Right atrium auricular region (tissue), 2 donors: ENCODE measurements around the gene BAG5. TPM values are rescaled to one million over a fixed set of nuclear protein-coding genes. Genes with fewer than 3 reads are reported as not detected.

Experiments
- DNase-seq: peaks from one replicate; pipeline ENCODE4 v3.0.0-alpha.2; 2019; ENCODE audit warnings: low spot score
- H3K27ac ChIP-seq, 2 donors: fragments of 200-600 bp; sonication (generic); 1 replicate in 1 of 2; 2 replicates in 1 of 2; pipeline ENCODE4 v1.5.1; 2016 to 2019
- H3K27me3 ChIP-seq, 2 donors: fragments of 200-600 bp; sonication (generic); one replicate each; pipeline versions ENCODE4 v1.5.1 to v1.6.0; 2017 to 2019
- H3K36me3 ChIP-seq: fragments of 200-600 bp; sonication (generic); one replicate; pipeline ENCODE4 v1.5.1; 2016
- H3K4me1 ChIP-seq, 2 donors: fragments of 200-600 bp; sonication (generic); one replicate each; pipeline versions ENCODE4 v1.5.1 to v1.6.0; 2017 to 2019
- H3K4me3 ChIP-seq, 2 donors: fragments of 200-600 bp; sonication (generic); 1 replicate in 1 of 2; 2 replicates in 1 of 2; pipeline ENCODE4 v1.5.1; 2017 to 2019; ENCODE audit warnings: mild to moderate bottlenecking in 1 of 2, moderate library complexity in 1 of 2
- H3K9me3 ChIP-seq, 2 donors: fragments of 200-600 bp; sonication (generic); one replicate each; pipeline ENCODE4 v1.5.1; 2019
- CTCF ChIP-seq, 2 donors: fragments of 200-600 bp; sonication (generic); IDR thresholded peaks; one replicate each; pipeline ENCODE4 v1.5.1; 2019; ENCODE audit warnings: antibody characterized with exemption in 2 of 2
- total RNA-seq, 2 donors: library from RNA; depleted of rRNA; stranded (reverse); fragments of >200 nt; gene quantifications; one replicate each; pipeline ENCODE4 v1.1.0, GENCODE V29; 2016

Gene BAG5
- total RNA-seq, 2 donors from 2014 or later, result 16.1 to 17.7 TPM

DNA sequence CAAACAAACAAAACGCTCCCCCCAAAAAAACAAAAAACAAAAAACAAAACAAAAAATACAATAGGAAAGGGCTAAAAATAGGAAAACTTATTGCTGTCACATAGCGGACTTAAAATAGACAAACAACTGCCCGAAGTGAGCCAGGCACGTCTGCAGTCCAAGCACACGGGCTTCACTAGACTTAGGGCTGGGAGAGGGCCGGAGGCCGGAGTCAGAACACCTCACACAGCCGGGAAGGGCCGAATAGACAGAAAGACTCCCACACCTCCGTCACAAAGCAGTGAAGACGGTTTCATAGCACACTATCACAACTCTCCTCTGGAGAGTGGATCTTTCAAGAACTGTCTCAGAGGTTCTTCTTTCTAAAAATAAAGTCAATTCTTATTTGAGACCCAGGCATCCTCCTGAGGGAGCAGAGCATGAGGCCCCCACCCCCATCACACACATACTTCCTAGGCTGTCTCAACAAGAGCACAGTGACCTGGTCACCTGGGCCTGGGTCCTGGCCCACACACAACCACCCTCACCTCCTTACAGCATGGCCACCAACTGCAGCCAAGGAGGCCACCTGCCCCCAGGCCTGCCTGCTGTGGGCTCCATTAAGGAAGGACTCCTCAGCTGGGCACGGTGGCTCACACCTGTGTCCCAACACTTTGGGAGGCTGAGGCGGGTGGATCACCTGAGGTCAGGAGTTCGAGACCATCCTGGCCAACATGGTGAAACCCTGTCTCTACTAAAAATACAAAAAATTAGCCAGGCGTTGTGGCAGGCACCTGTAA, 6.7 kb downstream of the BAG5 start:
- no peak overlapping the region for H3K4me3 ChIP-seq
- no peaks in the 10 kb centered on the region for H3K9me3 ChIP-seq
- peaks cover 14% of the 10 kb centered on the region for H3K36me3 ChIP-seq
- H3K4me1 ChIP-seq, result peaks cover 0 to 75% of the 10 kb centered on the region in 2 donors
- no peak for DNase-seq
- H3K27ac ChIP-seq, result peak overlapping the region; percentile 90 to 98
- TF ChIP-seq CTCF (IDR thresholded peaks at IDR 0.05), result no peak
- no peaks in the 10 kb centered on the region for H3K27me3 ChIP-seq

- no peaks in the 10 kb centered on the region for H3K36me3 ChIP-seq
- TF ChIP-seq CTCF (IDR thresholded peaks at IDR 0.05), result no peak
- H3K27ac ChIP-seq, result peak overlapping the region; percentile 90 to 98
- peak overlapping the region in 1 of 2 donors; percentile 14 for H3K4me3 ChIP-seq
- DNase-seq, result no peak
- H3K9me3 ChIP-seq, result no peaks in the 10 kb centered on the region
- H3K4me1 ChIP-seq, result peaks cover 0 to 67% of the 10 kb centered on the region in 2 donors
- no peaks in the 10 kb centered on the region for H3K27me3 ChIP-seq
Observed at GRCh38 chr14:103552846-103553210, 9.6 kb downstream of the BAG5 start.

DNA sequence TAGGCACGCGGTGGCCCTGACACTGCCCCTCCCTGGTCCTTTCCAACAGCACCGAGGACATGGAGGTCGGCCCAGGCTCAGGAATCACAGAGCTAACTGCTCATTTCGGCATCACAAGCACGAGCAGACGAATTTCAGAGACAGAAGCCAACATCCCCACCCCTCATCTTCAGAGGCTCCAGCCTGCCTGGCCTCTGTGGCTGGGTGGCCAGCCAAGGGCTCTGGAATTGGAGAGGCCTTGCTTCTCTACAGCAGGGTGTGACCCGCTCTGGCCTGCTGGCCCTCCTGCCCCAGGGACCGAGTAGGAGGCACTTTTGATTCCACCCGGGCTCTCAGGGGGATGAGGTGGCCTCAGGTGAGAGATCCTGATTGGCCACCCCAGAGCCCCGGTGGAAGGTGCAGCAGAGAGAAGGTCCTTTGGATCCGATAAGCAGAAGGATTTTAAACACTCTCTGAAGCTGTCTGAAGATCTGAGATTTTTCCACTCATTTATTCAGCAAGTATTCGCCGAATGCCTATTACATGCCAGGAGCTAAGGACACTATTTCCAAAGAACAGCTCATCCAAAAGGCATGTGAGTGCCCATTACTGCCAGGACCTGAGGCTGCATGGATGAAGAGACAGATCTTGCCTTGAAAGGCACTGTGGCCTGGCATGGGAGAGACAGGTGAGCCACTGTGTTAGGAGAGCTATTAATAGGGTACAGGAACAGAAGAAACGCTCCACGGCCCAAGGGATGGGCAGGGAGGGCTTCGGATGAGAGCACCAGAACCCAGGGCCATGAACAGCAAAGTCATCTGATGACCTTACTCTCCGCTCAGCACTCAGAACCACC, 10.2 kb downstream of the BAG5 start:
- TF ChIP-seq CTCF (IDR thresholded peaks at IDR 0.05), result no peak
- no peaks in the 10 kb centered on the region for H3K36me3 ChIP-seq
- peak overlapping the region; percentile 90 to 98 for H3K27ac ChIP-seq
- peak overlapping the region in 1 of 2 donors; percentile 42 for H3K4me3 ChIP-seq
- no peaks in the 10 kb centered on the region for H3K27me3 ChIP-seq
- H3K4me1 ChIP-seq, result peaks cover 0 to 61% of the 10 kb centered on the region in 2 donors
- no peaks in the 10 kb centered on the region for H3K9me3 ChIP-seq
- peak; percentile 86 for DNase-seq

- H3K36me3 ChIP-seq, result no peaks in the 10 kb centered on the region
- peak overlapping the region; percentile 90 to 98 for H3K27ac ChIP-seq
- H3K9me3 ChIP-seq, result no peaks in the 10 kb centered on the region
- DNase-seq, result peak; percentile 92
- H3K27me3 ChIP-seq, result no peaks in the 10 kb centered on the region
- H3K4me3 ChIP-seq, result peak overlapping the region; percentile 17 to 42
- H3K4me1 ChIP-seq, result peaks cover 0 to 62% of the 10 kb centered on the region in 2 donors
- TF ChIP-seq CTCF (IDR thresholded peaks at IDR 0.05), result no peak
Observed at GRCh38 chr14:103551338-103551762, 11.1 kb downstream of the BAG5 start.

DNA sequence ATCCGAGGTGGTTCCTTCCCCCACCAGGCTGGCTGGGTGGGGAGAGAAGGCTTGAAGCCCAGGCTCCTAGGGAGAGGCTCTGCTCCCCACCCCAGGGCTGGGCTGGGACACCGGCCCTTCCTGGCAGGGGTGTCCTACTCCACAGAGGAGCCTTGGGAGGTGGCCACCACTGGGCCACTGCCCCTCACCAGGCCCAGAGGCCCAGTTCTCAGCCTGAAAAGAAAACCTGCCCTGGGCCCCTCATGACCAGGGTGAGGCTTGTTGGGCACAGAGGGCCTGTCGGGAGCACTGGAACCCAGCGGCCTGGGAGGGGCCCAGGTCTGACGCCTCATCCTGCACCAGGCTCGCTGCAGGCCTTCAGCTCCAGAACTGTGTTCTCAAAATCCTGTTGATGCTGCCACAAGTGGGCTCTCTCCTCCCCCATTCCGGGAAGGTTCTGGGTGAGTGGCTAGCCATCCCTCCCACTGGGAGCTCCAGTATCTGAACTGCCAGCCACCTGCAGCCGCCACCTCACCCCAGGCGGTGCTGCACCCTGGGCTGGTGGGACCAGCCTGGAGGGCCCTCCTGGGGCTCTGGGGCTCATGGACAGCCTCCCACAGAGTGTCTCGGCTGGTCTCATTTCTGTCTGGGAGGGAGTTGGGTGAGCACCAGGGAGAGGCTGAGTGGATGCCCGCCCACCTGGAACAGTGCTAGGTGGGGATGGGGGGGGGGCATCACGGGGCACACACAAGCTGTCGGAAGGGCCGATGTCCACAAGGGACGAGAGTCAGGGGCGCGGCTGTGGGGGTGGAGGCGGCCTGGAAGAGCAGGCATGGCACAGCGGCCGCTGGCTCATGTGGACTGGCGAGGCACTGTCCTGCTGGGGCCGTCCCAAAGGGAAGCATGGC, 11.8 kb downstream of the BAG5 start:
- Histone ChIP-seq H3K36me3 (no peaks in the 10 kb centered on the region), H3K27ac (peak overlapping the region; percentile 90 to 98), H3K9me3 (no peaks in the 10 kb centered on the region), H3K4me3 (peak overlapping the region; percentile 17 to 42), H3K4me1 (peaks cover 0 to 61% of the 10 kb centered on the region in 2 donors), H3K27me3 (no peaks in the 10 kb centered on the region)
- DNase-seq, result no peak
- no peak for TF ChIP-seq CTCF (IDR thresholded peaks at IDR 0.05)
